Liver (tissue), 9 donors: ENCODE measurements around the gene ENO3. TPM values are rescaled to one million over a fixed set of nuclear protein-coding genes. Genes with fewer than 3 reads are reported as not detected.

ENCODE experiments used
- DNase-seq: peaks from one replicate; pipeline ENCODE4 v3.0.0-alpha.2; 2017; ENCODE audit warnings: low spot score
- H3K27ac ChIP-seq, 2 donors: one replicate each; pipeline ENCODE4 v1.7.0; 2013; ENCODE audit warnings: inconsistent platforms in 2 of 2, low read length in 2 of 2, control low read depth in 1 of 2, low read depth in 1 of 2, mild to moderate bottlenecking in 1 of 2
- H3K27me3 ChIP-seq, 4 donors: one replicate each; pipeline versions ENCODE4 v1.6.1 to v1.7.0; 2013; ENCODE audit warnings: low read length in 3 of 4, inconsistent platforms in 1 of 4, mild to moderate bottlenecking in 1 of 4, moderate library complexity in 1 of 4; ENCODE audit not compliant: control insufficient read depth in 4 of 4, insufficient read depth in 4 of 4
- H3K36me3 ChIP-seq, 4 donors: one replicate each; pipeline versions ENCODE4 v1.6.1 to v1.7.0; 2013; ENCODE audit warnings: low read length in 3 of 4, mild to moderate bottlenecking in 3 of 4, low read depth in 1 of 4, moderate library complexity in 1 of 4; ENCODE audit not compliant: control insufficient read depth in 4 of 4, insufficient read depth in 3 of 4
- H3K4me1 ChIP-seq, 4 donors: one replicate each; pipeline versions ENCODE4 v1.6.1 to v1.7.0; 2013; ENCODE audit warnings: low read length in 3 of 4, mild to moderate bottlenecking in 3 of 4, moderate library complexity in 1 of 4; ENCODE audit not compliant: control insufficient read depth in 4 of 4, insufficient read depth in 4 of 4
- H3K4me3 ChIP-seq, 3 donors: one replicate each; pipeline versions ENCODE4 v1.6.1 to v1.7.0; 2013; ENCODE audit warnings: low read length in 3 of 3, control low read depth in 1 of 3, low read depth in 1 of 3, mild to moderate bottlenecking in 1 of 3
- H3K9ac ChIP-seq, 2 donors: one replicate each; pipeline ENCODE4 v1.7.0; 2013; ENCODE audit warnings: low read length in 2 of 2, mild to moderate bottlenecking in 2 of 2, moderate library complexity in 2 of 2, control low read depth in 1 of 2, low read depth in 1 of 2
- H3K9me3 ChIP-seq, 4 donors: one replicate each; pipeline versions ENCODE4 v1.6.1 to v1.7.0; 2013; ENCODE audit warnings: low read length in 3 of 4; ENCODE audit not compliant: control insufficient read depth in 4 of 4
- ATF3 ChIP-seq: IDR thresholded peaks from 2 replicates; pipeline ENCODE4 v1.6.1; 2016; ENCODE audit warnings: antibody characterized with exemption
- CTCF ChIP-seq: fragments of 150-350 bp; IDR thresholded peaks from 2 replicates; pipeline ENCODE4 v1.5.1; 2017; ENCODE audit warnings: improper control_type of control experiment, low read depth, low read length; ENCODE audit not compliant: missing input control
- FOXA1 ChIP-seq: IDR thresholded peaks from 2 replicates; pipeline ENCODE4 v1.6.1; 2016; ENCODE audit warnings: antibody characterized with exemption
- FOXA2 ChIP-seq: IDR thresholded peaks from 2 replicates; pipeline ENCODE4 v1.6.1; 2016; ENCODE audit warnings: antibody characterized with exemption
- HNF4A ChIP-seq, 2 donors: conservative IDR thresholded peaks; 2 replicates each; pipeline ENCODE4 v1.6.1; 2016; ENCODE audit warnings: antibody characterized with exemption in 2 of 2, mild to moderate bottlenecking in 2 of 2
- JUND ChIP-seq, 2 donors: IDR thresholded peaks; 2 replicates each; pipeline ENCODE4 v1.6.1; 2016; ENCODE audit warnings: antibody characterized with exemption in 2 of 2
- MAX ChIP-seq: IDR thresholded peaks from 2 replicates; pipeline ENCODE4 v1.6.1; 2016; ENCODE audit warnings: antibody characterized with exemption
- NR2F2 ChIP-seq: IDR thresholded peaks from 2 replicates; pipeline ENCODE4 v1.6.1; 2016; ENCODE audit warnings: antibody characterized with exemption
- RAD21 ChIP-seq, 2 donors: IDR thresholded peaks; 2 replicates each; pipeline ENCODE4 v1.6.1; 2016; ENCODE audit warnings: antibody characterized with exemption in 2 of 2, mild to moderate bottlenecking in 2 of 2
- REST ChIP-seq: IDR thresholded peaks from 2 replicates; pipeline ENCODE4 v1.6.1; 2016; ENCODE audit warnings: antibody characterized with exemption, mild to moderate bottlenecking
- RXRA ChIP-seq, 2 donors: IDR thresholded peaks; 2 replicates each; pipeline ENCODE4 v1.6.1; 2017 to 2018; ENCODE audit warnings: antibody characterized with exemption in 2 of 2, mild to moderate bottlenecking in 1 of 2
- TAF1 ChIP-seq: conservative IDR thresholded peaks from 2 replicates; pipeline ENCODE4 v1.6.1; 2016; ENCODE audit warnings: antibody characterized with exemption, mild to moderate bottlenecking
- YY1 ChIP-seq: IDR thresholded peaks from 2 replicates; pipeline ENCODE4 v1.6.1; 2016; ENCODE audit warnings: antibody characterized with exemption, mild to moderate bottlenecking
- WGBS: extraction: QIAGEN DNeasy Blood & Tissue Kit; methylation state at CpG from one replicate; pipeline ENCODE4 v1.1.7; 2013; 5-methylcytosine and 5-hydroxymethylcytosine counted together
- polyA plus RNA-seq, 2 donors: library from polyadenylated mRNA; stranded (reverse) in 1 of 2; unstranded in 1 of 2; fragments of 200-250 nt in 1 of 2; fragments of >200 nt in 1 of 2; fragmentation: Nextera tagmentation in 1 of 2; extraction: Ambion mirVana in 1 of 2; gene quantifications; one replicate each; pipeline versions ENCODE4 v1.2.1 to v1.2.3, GENCODE V29; 2013 to 2015
- total RNA-seq, 2 donors: library from RNA; depleted of rRNA; stranded (reverse); fragments of >200 nt; gene quantifications; one replicate each; pipeline ENCODE4 v1.2.3, GENCODE V29; 2014
- donor health status: healthy.
- donor health status: healthy.
- donor health status: healthy.
- donor health status: healthy.
- donor health status: healthy.

Gene ENO3
- total and polyA plus RNA-seq, 4 donors = 26.3 to 117 (median 30.8) TPM

GRCh38 chr17:4938069-4938491 is 12.8 kb upstream of the ENO3 start:
- peaks cover 1 to 16% (median 11%) of the 10 kb centered on the region in 4 donors for H3K36me3 ChIP-seq
- no peak overlapping the region for H3K27ac ChIP-seq
- no peak overlapping the region for H3K4me3 ChIP-seq
- H3K4me1 ChIP-seq = peaks cover 8 to 47% (median 33%) of the 10 kb centered on the region in 4 donors
- WGBS = 95% methylated on average over 11 of the region's 11 CpGs
- no peaks in the 10 kb centered on the region for H3K9me3 ChIP-seq
- peak overlapping the region in 1 of 2 donors; percentile 69 for H3K9ac ChIP-seq
- DNase-seq = no peak
- TF ChIP-seq YY1 = no peak
- no peak for TF ChIP-seq JUND (IDR thresholded peaks at IDR 0.05)
- no peak for TF ChIP-seq RXRA (IDR thresholded peaks at IDR 0.05)
- TF ChIP-seq MAX = no peak
- H3K27me3 ChIP-seq = no peaks in the 10 kb centered on the region

- H3K9me3 ChIP-seq = no peaks in the 10 kb centered on the region
- DNase-seq = no peak
- 56% methylated on average over 19 of the region's 19 CpGs for WGBS
- peak overlapping the region; percentile 69 to 78 for H3K9ac ChIP-seq
- no peaks in the 10 kb centered on the region for H3K27me3 ChIP-seq
- H3K4me3 ChIP-seq = peak overlapping the region; percentile 79 to 89 (median 83)
- peaks cover 8 to 50% (median 35%) of the 10 kb centered on the region in 4 donors for H3K4me1 ChIP-seq
- peak overlapping the region; percentile 89 to 90 for H3K27ac ChIP-seq
- TF ChIP-seq NR2F2 (peak; percentile 29), CTCF (no peak), FOXA1 (no peak), RXRA (IDR thresholded peaks at IDR 0.05) (peak in 1 of 2 donors; percentile 32)
- H3K36me3 ChIP-seq = peaks cover 4 to 21% (median 13%) of the 10 kb centered on the region in 4 donors
These were observed 12.0 kb upstream of the ENO3 start for GRCh38 chr17:4938688-4939545.

- H3K4me1 ChIP-seq = peaks cover 8 to 48% (median 31%) of the 10 kb centered on the region in 4 donors
These were observed 11.4 kb upstream of the ENO3 start for GRCh38 chr17:4939546-4939795.

More at GRCh38 chr17:4939546-4939795, 11.4 kb upstream of the ENO3 start:
- peak overlapping the region; percentile 69 to 78 for H3K9ac ChIP-seq
- H3K27me3 ChIP-seq = no peaks in the 10 kb centered on the region
- H3K36me3 ChIP-seq = peaks cover 4 to 25% (median 14%) of the 10 kb centered on the region in 4 donors
- peak overlapping the region; percentile 79 to 89 (median 83) for H3K4me3 ChIP-seq
- TF ChIP-seq FOXA2 = no peak
- no peak for TF ChIP-seq FOXA1
- TF ChIP-seq ATF3 = no peak
- no peak for TF ChIP-seq HNF4A (conservative IDR thresholded peaks at IDR 0.05)
- no peak for TF ChIP-seq REST
- TF ChIP-seq RAD21 (IDR thresholded peaks at IDR 0.05) = no peak
- TF ChIP-seq NR2F2 = no peak
- TF ChIP-seq TAF1 = no peak
- H3K27ac ChIP-seq = peak overlapping the region; percentile 89 to 90
- WGBS = under 1% methylated on average over 16 of the region's 16 CpGs
- no peak for DNase-seq
- H3K9me3 ChIP-seq = no peaks in the 10 kb centered on the region
